Breast epithelium (tissue), 4 donors: ENCODE results near the gene DNM3. TPM values are rescaled to one million over a fixed set of nuclear protein-coding genes. Genes with fewer than 3 reads are reported as not detected.

Experiments used
- DNase-seq, 2 donors: peaks; one replicate each; pipeline ENCODE4 v3.0.0-alpha.2; 2019; ENCODE audit warnings: low spot score in 2 of 2
- H3K27ac ChIP-seq, 2 donors: fragments of 200-600 bp; sonication (generic) in 1 of 2; one replicate each; pipeline ENCODE4 v1.5.1; 2016 to 2019; ENCODE audit warnings: mild to moderate bottlenecking in 1 of 2
- H3K27me3 ChIP-seq, 2 donors: fragments of 200-600 bp; sonication (generic) in 1 of 2; one replicate each; pipeline versions ENCODE4 v1.5.1 to v1.6.0; 2017 to 2019; ENCODE audit warnings: control low read depth in 1 of 2, mild to moderate bottlenecking in 1 of 2
- H3K36me3 ChIP-seq: fragments of 200-600 bp; one replicate; pipeline ENCODE4 v1.5.1; 2019
- H3K4me1 ChIP-seq, 2 donors: fragments of 200-600 bp; sonication (generic); one replicate each; pipeline ENCODE4 v1.5.1; 2016 to 2019; ENCODE audit warnings: control low read depth in 1 of 2
- H3K4me3 ChIP-seq, 3 donors: fragments of 200-600 bp; sonication (generic); 1 replicate in 2 of 3; 2 replicates in 1 of 3; pipeline ENCODE4 v1.5.1; 2016 to 2019; ENCODE audit warnings: mild to moderate bottlenecking in 3 of 3, moderate library complexity in 2 of 3
- H3K9me3 ChIP-seq, 2 donors: fragments of 200-600 bp; sonication (generic) in 1 of 2; one replicate each; pipeline ENCODE4 v1.5.1; 2016 to 2019; ENCODE audit warnings: control low read depth in 1 of 2
- POLR2A ChIP-seq: fragments of 450-650 bp; IDR thresholded peaks from one replicate; pipeline ENCODE4 v1.6.1; 2016; ENCODE audit warnings: antibody characterized with exemption, mild to moderate bottlenecking, moderate library complexity
- POLR2AphosphoS5 ChIP-seq, 3 donors: sonication (generic); formaldehyde crosslinking; IDR thresholded peaks; one replicate each; pipeline ENCODE4 v1.6.1; 2017; ENCODE audit warnings: antibody characterized with exemption in 3 of 3
- intact Hi-C: fragments of 100-400 bp; cut with DNase I; formaldehyde crosslinking; loops from one replicate; pipeline ENCODE4 v1.15.1; 2023; ENCODE audit warnings: low total_unique reads
- total RNA-seq, 3 donors: library from RNA; depleted of rRNA; stranded (reverse); fragments of >200 nt; gene quantifications; one replicate each; pipeline ENCODE4 v1.1.0, GENCODE V29; 2016
- TF ChIP-seq, protein P1 (sequence below), 3 donors: fragments of 450-650 bp; IDR thresholded peaks; one replicate each; pipeline ENCODE4 v1.5.1; 2016 to 2017; ENCODE audit warnings: antibody characterized with exemption in 3 of 3, mild to moderate bottlenecking in 3 of 3, moderate library complexity in 3 of 3

The DNM3 gene
- total RNA-seq, 3 donors from 2014 or later, result 5.1 to 7.5 (median 6.6) TPM

DNA sequence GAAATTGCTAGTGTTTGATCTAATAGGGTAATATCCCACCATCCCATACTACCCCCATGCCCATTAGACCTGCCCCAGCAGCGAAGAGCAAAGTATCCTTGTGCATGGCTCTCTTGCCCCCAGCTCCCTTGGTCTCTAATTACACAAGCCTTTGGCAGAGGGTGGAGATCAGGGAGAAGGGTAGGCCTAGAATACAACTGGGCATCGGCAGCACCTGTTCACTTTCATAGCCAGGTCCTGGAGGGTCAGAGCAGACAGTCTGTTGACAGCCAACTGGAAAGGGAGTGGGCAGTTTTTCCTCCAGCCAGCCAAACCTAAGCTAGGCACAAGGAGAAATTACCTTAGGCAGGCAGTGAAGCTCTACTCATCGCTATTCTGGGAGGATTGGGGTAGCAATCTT lies 605.2 kb downstream of the DNM3 start:
- H3K27ac ChIP-seq, result peak overlapping the region; percentile 83 to 90
- H3K36me3 ChIP-seq, result no peaks in the 10 kb centered on the region
- intact Hi-C loops, result no loop called here

DNA sequence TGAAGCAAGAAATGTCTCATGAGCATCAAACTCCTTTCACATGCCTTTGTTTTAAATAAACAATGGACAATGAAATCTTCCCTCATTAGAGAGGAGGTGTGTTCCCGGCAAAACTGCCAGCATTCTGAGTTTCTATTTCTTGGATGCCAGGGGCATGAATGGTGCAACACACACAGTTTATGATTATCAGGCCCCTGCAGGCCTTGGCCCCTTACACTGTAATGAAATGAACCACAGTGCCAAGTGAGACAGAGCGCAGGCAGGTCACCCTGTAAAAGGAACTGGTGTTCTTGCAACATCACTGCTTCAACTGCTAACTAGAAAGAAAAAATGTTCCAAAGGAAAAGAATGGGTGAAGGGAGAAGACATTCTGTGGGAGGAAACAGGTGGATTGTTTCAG lies 606.3 kb downstream of the DNM3 start:
- peak overlapping the region; percentile 83 to 90 for H3K27ac ChIP-seq
- no peaks in the 10 kb centered on the region for H3K36me3 ChIP-seq
- peak in 1 of 2 donors; percentile 89 for DNase-seq
- peaks cover 0 to 17% of the 10 kb centered on the region in 2 donors for H3K4me1 ChIP-seq
- H3K4me3 ChIP-seq, result no peak overlapping the region
- intact Hi-C loops, result no loop called here
- no peaks in the 10 kb centered on the region for H3K27me3 ChIP-seq
- TF ChIP-seq POLR2A, result no peak
- TF ChIP-seq POLR2AphosphoS5 (IDR thresholded peaks at IDR 0.05), result peak in 2 of 3 donors; percentile 38 to 72
- no peaks in the 10 kb centered on the region for H3K9me3 ChIP-seq

More for the DNA sequence above, 605.2 kb downstream of the DNM3 start:
- Histone ChIP-seq H3K27me3 (no peaks in the 10 kb centered on the region), H3K4me3 (no peak overlapping the region), H3K9me3 (no peaks in the 10 kb centered on the region), H3K4me1 (peaks cover 0 to 20% of the 10 kb centered on the region in 2 donors)
- no peak for DNase-seq
- TF ChIP-seq POLR2A (no peak), POLR2AphosphoS5 (IDR thresholded peaks at IDR 0.05) (no peak)
- TF ChIP-seq, protein P1, sequence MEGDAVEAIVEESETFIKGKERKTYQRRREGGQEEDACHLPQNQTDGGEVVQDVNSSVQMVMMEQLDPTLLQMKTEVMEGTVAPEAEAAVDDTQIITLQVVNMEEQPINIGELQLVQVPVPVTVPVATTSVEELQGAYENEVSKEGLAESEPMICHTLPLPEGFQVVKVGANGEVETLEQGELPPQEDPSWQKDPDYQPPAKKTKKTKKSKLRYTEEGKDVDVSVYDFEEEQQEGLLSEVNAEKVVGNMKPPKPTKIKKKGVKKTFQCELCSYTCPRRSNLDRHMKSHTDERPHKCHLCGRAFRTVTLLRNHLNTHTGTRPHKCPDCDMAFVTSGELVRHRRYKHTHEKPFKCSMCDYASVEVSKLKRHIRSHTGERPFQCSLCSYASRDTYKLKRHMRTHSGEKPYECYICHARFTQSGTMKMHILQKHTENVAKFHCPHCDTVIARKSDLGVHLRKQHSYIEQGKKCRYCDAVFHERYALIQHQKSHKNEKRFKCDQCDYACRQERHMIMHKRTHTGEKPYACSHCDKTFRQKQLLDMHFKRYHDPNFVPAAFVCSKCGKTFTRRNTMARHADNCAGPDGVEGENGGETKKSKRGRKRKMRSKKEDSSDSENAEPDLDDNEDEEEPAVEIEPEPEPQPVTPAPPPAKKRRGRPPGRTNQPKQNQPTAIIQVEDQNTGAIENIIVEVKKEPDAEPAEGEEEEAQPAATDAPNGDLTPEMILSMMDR (IDR thresholded peaks at IDR 0.05), result no peak

DNA sequence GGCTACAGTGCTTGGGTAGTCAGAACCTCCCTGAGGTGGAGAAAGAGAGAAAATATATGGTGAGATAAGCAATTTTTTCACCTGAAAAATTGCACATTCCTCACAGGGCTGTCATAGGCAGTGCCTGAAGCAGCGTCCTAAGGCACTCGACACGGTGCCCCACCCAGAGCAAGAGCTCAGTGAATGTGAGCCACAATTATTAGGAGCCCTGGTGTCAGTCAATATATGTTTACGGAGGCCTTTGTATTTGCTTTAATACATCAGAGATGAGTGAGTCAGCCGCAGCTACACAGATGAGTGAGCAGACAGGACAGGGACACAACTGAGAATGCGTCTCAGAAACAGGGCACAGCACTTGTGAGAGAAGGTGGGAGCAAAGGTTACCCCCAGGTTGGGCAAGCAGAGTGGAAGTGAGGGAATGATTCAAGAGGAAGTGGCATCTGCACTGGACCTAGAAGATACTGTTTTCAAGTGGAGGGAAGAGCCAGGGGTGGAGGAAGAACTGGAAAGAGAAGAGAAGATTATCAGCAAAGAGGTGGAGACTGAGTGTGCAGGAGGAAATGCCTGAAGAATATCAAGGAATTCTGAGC lies 607.8 kb downstream of the DNM3 start:
- intact Hi-C loops, result no loop called here
- H3K27ac ChIP-seq, result peak overlapping the region; percentile 73 to 83
- DNase-seq, result no peak
- H3K9me3 ChIP-seq, result no peaks in the 10 kb centered on the region
- no peaks in the 10 kb centered on the region for H3K36me3 ChIP-seq
- no peaks in the 10 kb centered on the region for H3K27me3 ChIP-seq
- TF ChIP-seq, protein P1 (IDR thresholded peaks at IDR 0.05), result no peak
- TF ChIP-seq POLR2A (no peak), POLR2AphosphoS5 (IDR thresholded peaks at IDR 0.05) (no peak)
- H3K4me3 ChIP-seq, result no peak overlapping the region
- H3K4me1 ChIP-seq, result peaks cover 0 to 20% of the 10 kb centered on the region in 2 donors

- H3K9me3 ChIP-seq, result no peaks in the 10 kb centered on the region
- TF ChIP-seq, protein P1 (IDR thresholded peaks at IDR 0.05), result peak; percentile 47 to 81 (median 71)
- TF ChIP-seq POLR2AphosphoS5 (IDR thresholded peaks at IDR 0.05), result no peak
- no peaks in the 10 kb centered on the region for H3K36me3 ChIP-seq
- no peak for DNase-seq
- H3K27me3 ChIP-seq, result no peaks in the 10 kb centered on the region
- H3K27ac ChIP-seq, result peak overlapping the region; percentile 16 to 83
- peaks cover 0 to 20% of the 10 kb centered on the region in 2 donors for H3K4me1 ChIP-seq
- peak overlapping the region in 1 of 3 donors; percentile 30 for H3K4me3 ChIP-seq
- intact Hi-C loops, result no loop called here
Measured at GRCh38 chr1:172449585-172450523, 608.6 kb downstream of the DNM3 start.

GRCh38 chr1:172450524-172450885 lies 609.2 kb downstream of the DNM3 start:
- no peak for TF ChIP-seq POLR2AphosphoS5 (IDR thresholded peaks at IDR 0.05)
- TF ChIP-seq, protein P1 (IDR thresholded peaks at IDR 0.05), result no peak
- no peak for TF ChIP-seq POLR2A
- no peaks in the 10 kb centered on the region for H3K9me3 ChIP-seq
- H3K27me3 ChIP-seq, result no peaks in the 10 kb centered on the region
- intact Hi-C loops, result no loop called here
- H3K36me3 ChIP-seq, result no peaks in the 10 kb centered on the region
- H3K4me1 ChIP-seq, result peaks cover 0 to 20% of the 10 kb centered on the region in 2 donors
- no peak overlapping the region for H3K4me3 ChIP-seq
- peak overlapping the region in 1 of 2 donors; percentile 83 for H3K27ac ChIP-seq
- DNase-seq, result no peak
